Hematopoietic multipotent progenitor cell treated with erythropoietin and hydrocortisone succinate and interleukin-3 and kit ligand, for 15 days (in vitro differentiated cells): ENCODE results near the gene TPBGL.
"Not testable (repeated sequence)": the region's sequence is repeated elsewhere in the genome, so short reads cannot be mapped to it uniquely, and the experiment has no call there.

ENCODE experiments used
- DNase-seq: peaks from one replicate; pipeline ENCODE4 v3.0.0-alpha.2; 2015; ENCODE audit warnings: low spot score

Gene TPBGL

DNA sequence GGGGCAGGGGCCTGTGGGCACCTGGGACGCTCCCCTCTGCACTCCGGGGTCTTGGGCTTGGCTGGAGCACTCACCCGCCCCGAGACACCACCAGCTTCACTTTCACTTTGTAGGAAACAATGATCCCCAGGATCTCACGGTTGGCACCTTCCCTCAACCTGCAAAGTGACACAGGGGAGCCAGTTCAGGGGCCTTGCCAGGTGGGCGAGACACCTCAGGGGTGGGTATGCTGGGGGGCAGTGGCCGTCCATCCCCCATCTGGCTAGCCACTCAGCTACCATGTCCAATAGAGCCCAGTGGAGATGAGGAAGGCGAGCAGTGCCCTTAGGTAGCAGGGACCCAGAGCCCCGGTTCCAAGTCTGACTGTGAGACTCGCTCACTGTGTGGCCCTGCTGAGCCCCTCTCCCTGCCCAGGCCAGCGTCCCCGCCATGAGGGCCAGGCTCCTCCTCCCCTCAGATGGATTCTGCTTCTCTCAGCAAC lies 32.3 kb downstream of the TPBGL start:
- DNase-seq: no peak

DNA sequence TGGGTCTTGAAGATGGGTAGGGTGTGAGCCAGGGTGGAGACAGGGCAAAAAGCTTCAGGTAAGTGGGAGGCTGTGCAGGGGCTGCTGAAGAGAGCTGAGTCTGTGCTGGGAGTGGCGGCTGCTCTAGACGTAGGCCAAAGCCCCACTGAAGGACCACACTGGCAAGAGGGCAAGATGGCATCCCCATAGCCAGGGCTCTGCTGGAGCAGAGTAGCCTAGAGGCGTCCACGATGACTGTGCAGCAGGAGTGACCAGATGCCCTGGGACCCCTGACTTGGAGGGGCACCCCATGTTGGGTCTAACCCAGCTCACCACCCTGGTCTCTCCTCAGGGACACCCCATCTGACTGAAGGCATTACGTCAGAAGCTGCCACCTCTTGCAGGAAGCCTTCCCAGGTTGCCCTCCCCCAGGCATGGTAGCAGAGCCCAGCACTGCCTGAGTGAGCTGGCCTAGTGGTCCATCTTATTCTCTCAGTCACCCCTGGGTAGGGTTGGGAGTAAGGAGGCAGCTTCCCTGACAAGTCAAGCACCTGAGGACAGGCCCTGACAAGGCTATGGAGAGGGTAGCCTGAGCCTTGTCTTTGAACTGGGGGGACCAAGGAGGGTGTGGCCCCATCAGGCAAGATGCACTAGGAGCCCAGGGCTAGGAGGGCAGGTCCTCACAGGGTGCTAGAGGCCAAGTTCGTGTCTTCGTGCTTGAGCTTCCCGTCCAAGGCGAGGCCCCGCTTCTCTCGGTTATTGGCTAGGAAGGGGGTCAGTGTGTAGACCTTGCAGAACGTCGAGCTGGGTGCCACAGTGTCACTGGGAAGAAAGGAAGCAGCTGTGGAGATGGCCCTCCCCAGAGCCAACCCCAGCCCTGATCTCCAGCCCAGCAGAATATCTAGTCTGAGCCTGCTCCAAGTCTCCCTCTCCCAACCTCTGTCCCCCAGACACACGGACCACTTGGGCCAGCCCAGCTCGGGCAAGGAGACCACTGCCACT lies 33.1 kb downstream of the TPBGL start:
- no peak for DNase-seq

DNA sequence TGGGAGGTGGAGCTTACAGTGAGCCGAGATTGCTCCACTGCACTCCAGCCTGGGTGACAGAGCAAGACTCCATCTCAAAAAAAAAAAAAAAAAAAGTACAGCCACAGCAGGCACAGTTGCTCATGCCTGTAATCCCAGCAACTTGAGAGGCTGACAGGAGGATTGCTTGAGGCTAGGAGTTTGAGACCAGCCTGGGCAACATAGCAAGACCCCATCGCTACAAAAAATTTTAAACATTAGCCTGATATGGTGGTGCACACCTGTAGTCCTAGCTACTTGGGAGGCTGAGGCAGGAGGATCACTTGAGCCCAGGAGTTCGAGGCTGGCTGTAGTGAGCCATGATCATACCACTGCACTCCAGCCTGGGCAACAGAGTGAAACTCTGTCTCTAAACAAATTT lies 34.1 kb downstream of the TPBGL start:
- not testable (repeated sequence) for DNase-seq

DNA sequence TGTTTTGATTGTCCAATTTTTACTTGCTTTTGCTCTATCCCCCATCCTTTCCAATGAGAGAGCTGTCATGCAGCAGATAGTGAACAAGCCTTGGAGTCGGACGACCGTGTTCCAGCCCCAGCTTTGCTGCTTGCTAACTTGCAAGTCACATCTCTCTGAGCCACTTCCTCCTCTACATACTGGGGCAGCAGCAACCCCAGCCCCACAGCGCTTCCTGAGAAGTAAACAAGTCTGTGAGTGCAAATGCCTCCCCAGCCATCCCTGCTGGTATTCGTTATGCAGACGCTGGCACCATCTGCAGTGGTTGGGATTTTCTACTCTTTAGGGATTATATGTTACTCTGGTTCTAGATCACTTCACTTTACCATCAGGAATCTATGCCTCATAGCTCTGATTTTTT lies 35.0 kb downstream of the TPBGL start:
- DNase-seq: no peak

DNA sequence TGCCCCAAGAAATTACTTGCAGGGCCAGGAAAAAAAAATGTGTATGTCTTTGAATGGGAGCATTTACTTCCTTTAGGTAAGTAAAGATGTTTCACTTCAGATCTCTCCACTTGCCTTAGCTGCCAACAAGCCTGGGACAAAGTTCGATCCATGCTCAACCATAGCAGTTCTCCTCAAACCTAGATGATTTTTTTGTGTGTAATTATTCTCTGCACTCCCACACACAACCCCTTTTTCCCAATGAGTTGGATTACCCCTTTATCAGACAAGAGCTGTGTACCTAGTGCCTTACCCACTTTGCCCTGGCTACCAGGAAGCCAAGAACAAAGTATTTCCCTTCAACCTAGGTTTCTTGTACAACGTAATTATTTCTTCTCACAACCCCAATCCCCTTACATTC lies 35.6 kb downstream of the TPBGL start:
- DNase-seq: no peak

DNA sequence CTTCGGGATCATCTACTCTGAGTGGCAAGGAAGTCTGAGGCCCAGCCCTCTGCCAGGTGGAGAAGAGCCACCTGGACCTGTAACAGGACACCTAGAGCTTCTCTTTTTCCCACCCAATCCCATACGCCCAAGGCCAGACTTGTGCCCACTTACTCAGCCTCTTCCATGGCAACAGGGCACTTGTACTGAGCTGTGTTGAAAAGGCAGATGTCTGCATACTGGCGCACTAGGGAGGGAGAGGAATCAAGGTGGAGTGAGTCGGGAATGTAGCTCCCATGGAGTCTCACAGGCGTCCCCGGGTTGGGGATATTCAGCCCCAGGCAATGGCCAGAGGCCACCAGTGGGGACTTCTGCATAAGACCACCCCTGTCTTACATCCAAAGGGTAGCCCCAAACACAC lies 36.1 kb downstream of the TPBGL start:
- no peak for DNase-seq

DNA sequence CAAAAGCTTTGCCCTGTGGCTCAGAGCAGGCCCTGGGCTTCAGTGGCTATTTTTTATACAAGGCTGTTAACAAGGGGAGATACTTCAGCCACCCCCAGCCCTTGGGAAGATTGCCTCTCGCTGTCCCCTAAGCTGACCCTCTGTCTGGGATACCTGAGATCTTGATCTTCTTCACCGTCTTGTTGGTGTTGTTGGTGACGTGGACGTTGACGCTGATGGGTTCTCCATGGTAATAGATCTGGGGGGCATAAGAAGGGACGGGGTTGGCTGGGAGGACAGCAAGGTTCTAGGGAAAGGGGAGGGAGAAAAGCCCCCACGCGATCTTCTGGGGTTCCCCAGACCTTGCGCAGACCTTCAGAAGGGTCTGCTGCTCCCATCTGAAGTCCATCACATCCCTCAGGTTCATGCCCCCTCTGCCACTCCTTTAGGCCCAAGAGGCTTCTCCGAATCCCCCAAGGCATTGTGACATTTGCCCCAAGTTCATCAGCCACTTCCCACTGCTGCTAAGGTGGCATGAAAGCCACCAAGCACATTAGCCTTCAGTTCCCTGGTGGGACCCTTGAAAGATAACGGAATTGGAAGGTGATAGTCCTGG lies 36.7 kb downstream of the TPBGL start:
- DNase-seq: no peak

DNA sequence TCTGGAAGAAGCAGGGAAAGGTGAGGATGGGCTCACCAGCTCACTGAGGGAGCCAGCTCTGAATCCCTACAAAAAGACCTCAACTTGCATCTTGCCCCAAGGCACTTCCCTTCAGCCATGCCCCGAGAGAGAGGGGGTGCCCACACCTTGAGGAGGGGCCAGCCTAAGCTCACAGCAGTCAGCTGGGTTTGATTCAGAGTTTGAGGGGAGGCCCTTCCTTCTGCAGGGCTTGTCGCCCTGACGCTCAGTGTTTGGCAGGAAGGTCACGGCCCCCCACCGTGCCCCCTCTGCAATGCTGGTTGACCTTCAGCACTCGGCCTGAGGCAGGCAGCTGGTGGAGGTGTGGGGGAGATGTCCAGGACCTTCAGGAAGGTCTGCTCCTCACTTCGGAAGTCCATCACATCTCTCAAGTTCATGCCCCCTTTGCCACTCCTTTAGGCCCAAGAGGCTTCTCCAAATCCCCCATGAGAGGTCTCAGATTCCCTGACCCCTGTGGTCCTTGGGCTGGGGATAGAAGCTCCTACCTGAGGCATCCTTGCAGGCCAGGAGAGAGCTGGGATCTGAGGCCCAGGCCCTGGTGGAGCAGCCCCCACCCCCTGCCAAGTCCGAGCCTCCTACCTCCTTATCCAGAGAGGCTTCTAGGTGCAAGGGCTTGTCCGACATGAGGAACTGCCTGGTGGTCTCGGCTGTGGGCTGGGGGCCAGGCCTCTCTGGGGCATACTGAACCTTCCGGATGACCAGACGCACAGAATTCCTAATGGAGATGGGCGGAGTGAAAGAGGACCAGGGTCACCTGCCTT lies 37.6 kb downstream of the TPBGL start:
- DNase-seq: no peak

DNA sequence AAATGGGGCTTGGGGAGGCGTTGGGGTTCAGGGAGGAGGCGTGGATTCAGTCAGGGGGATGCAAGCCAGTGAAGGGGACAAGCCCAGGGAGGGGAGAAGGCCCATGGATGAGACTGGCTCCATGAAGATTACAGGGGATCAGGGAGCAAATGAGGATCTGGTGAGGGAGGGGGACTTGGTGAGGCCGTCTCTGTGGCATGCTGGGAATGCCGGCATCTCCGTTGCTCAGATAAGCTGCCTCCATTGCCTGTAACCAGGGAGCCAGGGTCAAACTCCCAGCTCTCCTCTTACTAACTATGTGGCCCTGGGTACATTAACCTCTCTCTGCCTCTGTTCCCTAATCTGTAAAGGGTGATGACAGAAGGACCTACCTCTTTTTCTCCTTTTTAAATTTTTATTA lies 38.7 kb downstream of the TPBGL start:
- no peak for DNase-seq

DNA sequence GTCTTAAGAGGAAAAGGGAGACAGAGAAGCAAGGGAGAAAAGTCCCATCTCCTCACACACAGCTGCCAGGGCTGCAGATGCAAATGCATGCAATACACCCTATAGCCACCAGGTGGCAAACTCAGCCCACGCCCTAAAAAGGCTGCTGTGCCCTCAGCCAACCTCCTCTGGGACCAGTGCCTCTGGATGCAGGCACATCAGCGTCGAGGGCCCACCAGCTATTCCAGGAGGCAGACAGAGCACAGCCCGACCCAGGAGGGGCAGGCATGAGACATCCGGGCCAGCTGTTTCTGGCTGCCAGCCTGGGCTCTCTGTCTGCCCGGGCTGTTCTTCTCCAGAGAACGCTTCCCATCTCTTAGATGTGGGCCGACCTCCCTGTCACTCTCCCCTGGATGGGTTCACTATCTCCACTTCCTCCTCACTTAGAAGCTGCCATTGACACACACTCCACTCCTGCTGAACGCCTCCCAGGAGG lies 39.7 kb downstream of the TPBGL start:
- peak; percentile 83 for DNase-seq

DNA sequence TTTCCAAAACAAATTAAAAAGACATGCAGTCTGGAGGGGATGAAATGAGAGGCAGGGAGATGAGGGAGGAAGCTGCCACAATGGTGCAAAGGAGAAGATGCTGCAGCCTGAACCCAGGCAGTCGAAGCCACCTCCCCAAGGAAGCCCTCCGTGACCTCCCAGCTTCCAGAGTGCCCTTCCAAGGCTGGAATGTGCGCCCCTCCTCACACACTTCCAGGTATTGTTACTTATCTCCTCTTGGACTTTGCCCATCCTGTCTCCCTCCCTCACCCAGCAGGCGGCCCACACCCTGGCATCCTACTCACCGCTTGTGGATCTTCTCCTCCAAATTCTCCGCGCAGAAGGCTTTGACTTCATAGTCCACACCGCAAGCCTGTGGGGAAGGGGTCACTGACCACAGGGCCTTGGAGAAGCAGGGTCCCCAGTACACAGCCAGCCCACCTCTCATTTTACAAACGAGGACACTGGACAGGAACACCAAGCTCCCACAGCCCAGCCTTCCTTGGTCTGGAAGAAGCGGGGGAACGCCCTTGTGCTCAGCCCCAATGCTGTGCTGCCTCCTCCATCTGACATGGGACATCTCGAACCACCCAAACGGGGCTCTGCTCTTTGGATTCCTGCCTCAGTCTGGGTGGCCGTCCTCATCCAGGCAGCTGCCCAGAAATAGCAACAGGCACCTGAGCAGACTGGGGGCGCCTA lies 40.3 kb downstream of the TPBGL start:
- DNase-seq: no peak

DNA sequence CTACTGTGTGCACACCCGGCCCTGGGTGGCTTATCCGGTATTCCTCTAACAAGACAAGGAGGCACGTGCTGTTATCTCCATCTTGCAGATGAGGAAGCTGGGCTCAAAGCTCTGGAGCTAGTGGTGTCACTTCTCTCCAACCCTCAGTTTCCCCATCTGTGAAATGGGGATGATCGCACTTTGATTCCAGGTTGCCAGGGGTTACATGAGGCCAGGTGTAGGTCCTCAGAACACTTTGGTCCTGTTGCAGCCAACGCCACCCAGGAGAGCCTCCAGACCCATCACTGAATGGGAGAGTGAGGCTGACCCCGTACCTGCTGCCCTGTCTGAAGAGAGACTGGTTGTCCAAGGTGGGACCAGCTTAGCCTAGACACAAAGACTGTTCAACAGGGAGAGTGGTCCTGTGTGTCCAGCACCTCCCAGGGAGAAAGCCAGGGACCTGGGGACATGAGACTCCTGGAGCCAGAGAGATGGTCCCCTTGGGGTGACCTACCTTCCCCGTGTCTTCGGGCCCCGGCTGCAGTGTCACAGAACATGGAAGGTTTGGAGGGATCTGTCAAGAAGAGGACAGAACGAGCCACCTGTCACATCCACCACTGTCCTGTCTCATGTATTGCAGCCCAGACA lies 41.0 kb downstream of the TPBGL start:
- no peak for DNase-seq

DNA sequence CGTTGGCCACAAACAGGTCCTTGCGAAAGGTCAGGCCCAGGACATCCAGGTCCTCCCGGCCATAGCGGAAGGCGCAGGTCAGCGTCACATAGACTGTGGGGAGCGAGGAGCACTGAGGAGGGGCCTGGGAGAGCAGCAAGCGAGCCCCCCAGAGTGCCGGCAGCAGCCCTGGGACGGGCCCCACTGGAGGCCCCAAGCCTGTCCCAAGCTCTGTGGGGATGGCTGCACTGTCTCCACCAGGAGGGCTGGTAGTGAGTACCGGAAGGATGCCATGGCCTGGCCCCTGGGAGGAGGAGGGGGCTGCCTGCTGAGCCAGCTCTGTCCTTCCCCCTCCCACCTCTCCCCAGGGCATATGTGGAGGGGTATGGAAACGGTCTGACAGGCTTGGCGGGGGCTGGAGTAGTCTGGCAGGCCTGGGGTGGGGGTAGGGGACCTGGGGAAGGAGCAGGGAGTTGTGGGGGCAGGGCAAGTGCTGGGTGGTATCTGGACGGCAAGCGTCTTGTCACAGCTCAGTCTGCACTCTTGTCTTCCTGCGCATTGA lies 42.9 kb downstream of the TPBGL start:
- no peak for DNase-seq

DNA sequence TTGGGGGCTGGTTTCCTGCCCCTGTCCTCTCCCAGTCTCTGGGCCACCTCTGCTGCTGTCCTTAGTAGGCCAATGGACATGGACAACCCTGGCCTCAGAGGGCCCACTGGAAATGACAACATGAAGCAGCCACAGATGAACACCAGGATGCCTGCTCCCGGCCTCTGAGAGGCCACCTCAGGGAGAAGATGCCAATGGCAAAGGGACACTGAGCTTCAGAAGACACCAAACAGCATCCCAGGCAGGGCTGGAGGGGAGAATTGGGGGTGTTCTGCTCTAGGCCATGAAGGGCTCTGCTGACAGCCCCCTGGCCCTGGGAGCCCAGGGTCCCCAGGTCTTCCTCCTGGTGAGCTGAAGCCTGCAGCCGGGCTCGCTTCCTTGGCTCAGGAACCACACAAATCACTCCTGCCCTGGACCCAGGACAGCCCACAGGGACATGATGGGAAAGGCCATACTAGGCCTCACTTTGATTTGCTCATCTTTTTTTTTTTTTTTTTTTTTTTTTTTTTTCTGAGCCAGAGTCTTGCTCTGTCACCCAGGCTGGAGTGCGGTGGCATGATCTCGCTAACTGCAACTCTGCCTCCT lies 45.3 kb downstream of the TPBGL start:
- DNase-seq: no peak

DNA sequence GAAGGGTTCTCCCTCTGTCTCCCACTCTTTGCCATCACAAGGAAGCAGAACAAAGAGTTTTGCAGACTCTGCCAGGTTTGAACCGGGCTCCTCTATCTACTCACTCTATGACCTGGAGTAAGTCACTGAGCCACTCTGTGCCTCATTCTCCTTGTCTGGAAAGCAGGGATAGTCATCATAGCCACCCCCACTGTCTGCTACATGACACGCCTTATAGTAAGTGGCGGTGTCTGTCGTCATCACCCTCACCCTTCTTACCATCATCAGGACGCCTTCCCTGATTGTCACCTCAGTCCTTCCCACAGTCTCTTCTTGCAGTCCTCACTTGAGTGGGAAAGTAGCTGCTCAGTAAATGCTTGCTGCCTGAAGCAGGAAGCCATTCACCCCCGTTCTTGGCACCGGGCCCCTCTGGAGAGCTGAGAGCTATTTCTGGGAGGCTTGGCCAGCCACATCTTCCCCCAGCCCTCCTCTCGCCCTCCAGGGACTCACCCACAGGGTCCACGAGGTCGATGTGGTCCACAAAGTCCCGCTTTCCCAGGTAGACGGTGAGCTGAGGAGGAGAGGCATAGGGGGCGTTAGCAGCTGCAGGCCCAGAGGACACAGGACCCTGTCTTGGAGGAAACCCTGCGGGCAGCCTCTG lies 46.4 kb downstream of the TPBGL start:
- DNase-seq: no peak

DNA sequence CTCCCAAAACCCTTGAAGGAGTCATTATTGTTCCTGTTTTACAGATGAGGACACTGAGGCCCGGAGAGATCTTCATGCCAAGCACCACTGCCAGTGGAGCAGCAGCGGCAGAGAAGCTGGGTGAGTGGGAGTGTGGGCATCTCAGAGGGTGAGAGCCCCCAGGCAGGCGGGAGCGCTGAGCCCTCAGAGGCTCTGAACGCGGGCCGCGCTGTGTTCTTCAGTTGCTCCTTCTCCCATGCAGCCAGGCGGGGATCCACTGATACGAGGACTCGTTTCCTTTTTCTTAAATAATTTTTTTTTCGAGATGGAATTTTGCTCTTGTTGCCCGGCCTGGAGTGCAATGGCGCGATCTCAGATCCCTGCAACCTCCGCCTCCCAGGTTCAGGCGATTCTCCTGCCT lies 47.0 kb downstream of the TPBGL start:
- no peak for DNase-seq

DNA sequence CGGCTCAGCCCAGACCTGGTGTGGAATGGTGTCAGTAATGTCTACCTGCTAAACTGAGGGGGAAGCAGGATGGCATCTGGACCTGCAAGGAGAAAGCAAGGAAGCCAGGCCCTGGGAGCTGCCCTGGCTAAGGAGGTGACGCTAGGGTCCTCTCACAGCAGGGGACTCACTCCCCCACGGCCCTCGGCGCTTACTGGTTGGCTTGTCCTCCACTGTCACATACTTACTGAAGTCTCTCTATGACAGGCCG lies 48.9 kb downstream of the TPBGL start:
- DNase-seq: no peak

DNA sequence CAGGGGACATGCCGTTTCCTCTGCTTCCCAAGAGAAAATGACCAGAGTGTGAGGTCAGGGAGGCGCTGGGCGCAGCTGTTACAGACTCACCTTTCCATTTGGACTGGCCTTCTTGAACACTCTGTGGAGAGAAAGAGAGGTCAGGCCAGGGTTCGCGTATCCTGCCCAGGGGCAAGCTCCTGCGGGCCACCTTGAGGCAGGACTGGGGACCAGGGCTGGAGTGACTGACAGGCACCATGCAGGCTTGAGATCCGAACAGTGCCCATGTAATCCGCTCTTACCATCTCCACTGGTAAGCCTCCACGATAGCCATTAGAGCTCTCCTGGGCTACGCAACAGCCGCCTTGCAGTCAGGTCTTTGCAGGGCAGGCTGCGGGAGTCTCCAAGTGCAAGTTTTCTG lies 49.3 kb downstream of the TPBGL start:
- no peak for DNase-seq

DNA sequence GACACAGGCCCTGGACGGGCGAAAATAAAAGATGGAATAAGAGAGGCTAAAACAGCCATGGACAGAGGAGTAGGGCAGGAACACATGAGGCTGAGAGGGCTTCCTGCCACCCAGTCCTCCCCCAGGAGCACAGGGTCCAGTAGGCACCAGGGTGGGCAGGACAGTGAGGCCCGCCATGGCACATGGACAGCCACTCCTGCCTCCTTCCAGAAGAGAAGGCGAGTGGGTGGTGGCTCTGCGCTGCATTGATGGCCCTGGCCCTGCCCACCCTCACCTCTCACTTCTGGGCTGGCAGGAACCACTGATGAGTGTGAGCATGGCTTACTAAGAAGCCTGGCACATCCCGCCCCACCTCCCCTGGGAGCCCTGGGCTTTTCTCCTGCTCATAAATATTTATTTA lies 51.2 kb downstream of the TPBGL start:
- DNase-seq: no peak

DNA sequence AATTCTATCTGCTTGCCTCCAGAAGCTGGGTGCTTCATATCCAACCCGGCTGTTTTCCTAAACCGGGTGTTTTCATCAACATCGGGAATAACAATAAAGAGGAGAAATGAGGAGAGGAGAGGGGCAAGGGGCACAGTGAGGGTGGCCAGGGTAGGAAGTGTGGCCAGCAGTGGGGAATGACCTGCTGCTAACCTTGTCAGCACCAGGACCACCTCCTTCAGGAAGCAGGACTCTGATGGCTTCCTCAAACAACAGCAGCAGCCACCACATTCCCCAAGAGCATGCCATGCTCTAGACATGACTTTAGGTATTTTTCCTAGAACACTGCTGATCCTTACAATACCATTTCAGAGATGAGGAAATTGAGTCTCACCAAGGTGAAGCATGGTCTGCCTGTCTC lies 52.4 kb downstream of the TPBGL start:
- no peak for DNase-seq
